Activated CD8-positive, alpha-beta T cell treated with anti-CD3 and anti-CD28 coated beads, Interleukin-2, amount 10 ng/mL, durations not matched to agents 7 days and 5 days (primary cell): ENCODE data around the gene COL6A2. TPM values are rescaled to one million over a fixed set of nuclear protein-coding genes. Genes with fewer than 3 reads are reported as not detected.
"Not testable (repeated sequence)": the region's sequence is repeated elsewhere in the genome, so short reads cannot be mapped to it uniquely, and the experiment has no call there.

ENCODE experiments used
- ATAC-seq: fragments of 150-1000 bp; cut with Tn5 transposase; one replicate; pipeline ENCODE4 v1.10.0; 2021; ENCODE audit warnings: moderate library complexity
- CTCF ChIA-PET: fragments of 350-600 bp; sonication (Branson Sonifier 250); formaldehyde crosslinking; loops from one replicate; lab custom pipeline; 2021; ENCODE audit warnings: antibody characterized with exemption; lab: Charles Lee
- POLR2A ChIA-PET: fragments of 350-600 bp; sonication (Branson Sonifier 250); formaldehyde crosslinking; loops from one replicate; lab custom pipeline; 2021; ENCODE audit warnings: antibody characterized with exemption; lab: Charles Lee
- DNase-seq: peaks from one replicate; pipeline ENCODE4 v3.0.0-alpha.2; 2020
- H3K27ac Mint-ChIP-seq: one replicate; pipeline ENCODE4 v1.8.0; 2021; ENCODE audit warnings: mild to moderate bottlenecking, mixed read lengths
- H3K27me3 Mint-ChIP-seq: one replicate; pipeline ENCODE4 v1.8.0; 2021; ENCODE audit warnings: low read depth, mixed read lengths
- H3K36me3 Mint-ChIP-seq: one replicate; pipeline ENCODE4 v1.8.0; 2021; ENCODE audit warnings: low read depth, mixed read lengths
- H3K4me1 Mint-ChIP-seq: one replicate; pipeline ENCODE4 v1.8.0; 2021; ENCODE audit warnings: low read depth, mixed read lengths
- H3K4me3 Mint-ChIP-seq: one replicate; pipeline ENCODE4 v1.8.0; 2021; ENCODE audit warnings: mild to moderate bottlenecking, mixed read lengths
- H3K9me3 Mint-ChIP-seq: one replicate; pipeline ENCODE4 v1.8.0; 2022; ENCODE audit warnings: mixed read lengths; ENCODE audit not compliant: insufficient read depth
- total RNA-seq, 2 experiments: library from RNA; stranded (reverse); gene quantifications; one replicate each; pipeline ENCODE4 v1.2.3, GENCODE V29; 2021

Gene COL6A2
- total RNA-seq, 2 experiments from 2014 or later = 6.0 to 7.2 TPM

GRCh38 chr21:46104104-46104503, 6.2 kb downstream of the COL6A2 start:
- CTCF ChIA-PET = no interaction called here
- POLR2A ChIA-PET = no interaction called here
- no peak for DNase-seq
- no peak overlapping the region for H3K4me3 Mint-ChIP-seq
- no peaks in the 10 kb centered on the region for H3K4me1 Mint-ChIP-seq
- H3K27ac Mint-ChIP-seq = no peak overlapping the region
- peaks cover 3% of the 10 kb centered on the region for H3K36me3 Mint-ChIP-seq
- H3K9me3 Mint-ChIP-seq = peaks cover 38% of the 10 kb centered on the region
- no peak for ATAC-seq
- peaks cover 14% of the 10 kb centered on the region for H3K27me3 Mint-ChIP-seq

GRCh38 chr21:46107376-46107775, 9.5 kb downstream of the COL6A2 start:
- H3K36me3 Mint-ChIP-seq, H3K27me3 Mint-ChIP-seq, ATAC-seq, DNase-seq, H3K4me1 Mint-ChIP-seq, H3K4me3 Mint-ChIP-seq, H3K27ac Mint-ChIP-seq, POLR2A ChIA-PET: not testable (repeated sequence)
- CTCF ChIA-PET = interaction anchor here (1.0 kb wide), 1 partner anchor 136 kb away, joined by 3 read pairs; no protein-coding TSS in a partner anchor
- peaks cover 34% of the 10 kb centered on the region for H3K9me3 Mint-ChIP-seq

GRCh38 chr21:46108827-46109312, 11.0 kb downstream of the COL6A2 start:
- Mint-ChIP-seq H3K27me3 (no peaks in the 10 kb centered on the region), H3K4me3 (no peak overlapping the region), H3K4me1 (no peaks in the 10 kb centered on the region), H3K9me3 (peaks cover 23% of the 10 kb centered on the region), H3K27ac (no peak overlapping the region), H3K36me3 (peaks cover 3% of the 10 kb centered on the region)
- ATAC-seq = no peak
- POLR2A ChIA-PET = no interaction called here
- DNase-seq = no peak
- CTCF ChIA-PET = no interaction called here

GRCh38 chr21:46109313-46110221, 11.7 kb downstream of the COL6A2 start:
- Mint-ChIP-seq H3K4me3 (no peak overlapping the region), H3K4me1 (no peaks in the 10 kb centered on the region), H3K36me3 (peaks cover 3% of the 10 kb centered on the region), H3K27ac (no peak overlapping the region), H3K9me3 (peaks cover 16% of the 10 kb centered on the region), H3K27me3 (no peaks in the 10 kb centered on the region)
- CTCF ChIA-PET = interaction anchor here (1.3 kb wide), 1 partner anchor 136 kb away, joined by 3 read pairs; no protein-coding TSS in a partner anchor
- POLR2A ChIA-PET = no interaction called here
- no peak for ATAC-seq
- DNase-seq = no peak

- CTCF ChIA-PET = interaction anchor here (1.3 kb wide), 1 partner anchor 137 kb away, joined by 3 read pairs; no protein-coding TSS in a partner anchor
- DNase-seq (no peak), ATAC-seq (no peak)
- Mint-ChIP-seq H3K27ac (no peak overlapping the region), H3K27me3 (no peaks in the 10 kb centered on the region), H3K4me1 (no peaks in the 10 kb centered on the region), H3K4me3 (no peak overlapping the region), H3K36me3 (peaks cover 3% of the 10 kb centered on the region), H3K9me3 (peaks cover 20% of the 10 kb centered on the region)
- POLR2A ChIA-PET = no interaction called here
Measured at GRCh38 chr21:46110499-46111192, 12.7 kb downstream of the COL6A2 start.

- no peak for ATAC-seq
- no peak for DNase-seq
- H3K4me1 Mint-ChIP-seq = no peaks in the 10 kb centered on the region
Measured at GRCh38 chr21:46111193-46111571, 13.3 kb downstream of the COL6A2 start.

GRCh38 chr21:46111857-46112724, 14.2 kb downstream of the COL6A2 start:
- Mint-ChIP-seq H3K4me3 (no peak overlapping the region), H3K27ac (no peak overlapping the region), H3K36me3 (peaks cover 3% of the 10 kb centered on the region), H3K4me1 (no peaks in the 10 kb centered on the region), H3K9me3 (peaks cover 19% of the 10 kb centered on the region), H3K27me3 (no peaks in the 10 kb centered on the region)
- POLR2A ChIA-PET = no interaction called here
- DNase-seq = no peak
- ATAC-seq = no peak
- CTCF ChIA-PET = no interaction called here

More at GRCh38 chr21:46111193-46111571, 13.3 kb downstream of the COL6A2 start:
- H3K27ac Mint-ChIP-seq = no peak overlapping the region
- H3K27me3 Mint-ChIP-seq = no peaks in the 10 kb centered on the region
- H3K36me3 Mint-ChIP-seq = peaks cover 3% of the 10 kb centered on the region
- ChIA-PET CTCF (interaction anchor here (1.3 kb wide), 1 partner anchor 138 kb away, joined by 3 read pairs; no protein-coding TSS in a partner anchor), POLR2A (no interaction called here)
- H3K9me3 Mint-ChIP-seq = peaks cover 20% of the 10 kb centered on the region
- no peak overlapping the region for H3K4me3 Mint-ChIP-seq

- peaks cover 12% of the 10 kb centered on the region for H3K9me3 Mint-ChIP-seq
- no peaks in the 10 kb centered on the region for H3K27me3 Mint-ChIP-seq
- no peaks in the 10 kb centered on the region for H3K4me1 Mint-ChIP-seq
- ChIA-PET POLR2A (no interaction called here), CTCF (interaction anchor here (1.6 kb wide), 1 partner anchor 139 kb away, joined by 3 read pairs; no protein-coding TSS in a partner anchor)
- no peak overlapping the region for H3K4me3 Mint-ChIP-seq
- H3K27ac Mint-ChIP-seq = no peak overlapping the region
- no peak for ATAC-seq
- no peak for DNase-seq
- peaks cover under 1% of the 10 kb centered on the region for H3K36me3 Mint-ChIP-seq
Measured at GRCh38 chr21:46112725-46113215, 14.9 kb downstream of the COL6A2 start.

GRCh38 chr21:46113497-46114176, 15.7 kb downstream of the COL6A2 start:
- CTCF ChIA-PET = interaction anchor here (1.6 kb wide), 1 partner anchor 140 kb away, joined by 3 read pairs; no protein-coding TSS in a partner anchor
- Mint-ChIP-seq H3K4me1 (no peaks in the 10 kb centered on the region), H3K4me3 (no peak overlapping the region), H3K27me3 (no peaks in the 10 kb centered on the region), H3K9me3 (peaks cover 4% of the 10 kb centered on the region), H3K36me3 (no peaks in the 10 kb centered on the region), H3K27ac (no peak overlapping the region)
- DNase-seq = no peak
- no peak for ATAC-seq
- POLR2A ChIA-PET = no interaction called here

- ChIA-PET POLR2A (no interaction called here), CTCF (no interaction called here)
- Mint-ChIP-seq H3K4me1 (no peaks in the 10 kb centered on the region), H3K36me3 (no peaks in the 10 kb centered on the region), H3K4me3 (no peak overlapping the region), H3K27ac (no peak overlapping the region), H3K9me3 (peaks cover 3% of the 10 kb centered on the region), H3K27me3 (no peaks in the 10 kb centered on the region)
- DNase-seq (no peak), ATAC-seq (no peak)
Measured at GRCh38 chr21:46114963-46115362, 17.1 kb downstream of the COL6A2 start.
